HepG2 (cell line): ENCODE results near the gene PDZD7. TPM values are rescaled to one million over a fixed set of nuclear protein-coding genes. Genes with fewer than 3 reads are reported as not detected.
A peak's percentile ranks its signal among the peaks of the same experiment; 100 is the strongest.

Experiments
- CBX5 ChIP-seq: sonication (generic); formaldehyde crosslinking; IDR thresholded peaks from 2 replicates; pipeline ENCODE4 v1.4.0; 2020; ENCODE audit warnings: missing genetic modification reagents, borderline replicate concordance
- CTCF ChIP-seq: sonication (generic); formaldehyde crosslinking; IDR thresholded peaks from 2 replicates; pipeline ENCODE4 v1.5.0; 2020; ENCODE audit warnings: mild to moderate bottlenecking, missing genetic modification reagents, moderate library complexity
- ELF4 ChIP-seq: sonication (generic); formaldehyde crosslinking; IDR thresholded peaks from 2 replicates; pipeline ENCODE4 v1.5.0; 2020; ENCODE audit warnings: missing genetic modification reagents, mild to moderate bottlenecking, moderate library complexity, borderline replicate concordance
- HDAC6 ChIP-seq: fragments of 200-600 bp; sonication (generic); IDR thresholded peaks from 2 replicates; pipeline ENCODE4 v1.7.0; 2017; ENCODE audit warnings: mild to moderate bottlenecking, antibody characterized with exemption, low read length, low read depth
- MED1 ChIP-seq: sonication (generic); formaldehyde crosslinking; IDR thresholded peaks from 2 replicates; pipeline ENCODE4 v1.4.0; 2020; ENCODE audit warnings: missing genetic modification reagents
- MEIS1 ChIP-seq: sonication (generic); formaldehyde crosslinking; IDR thresholded peaks from 2 replicates; pipeline ENCODE4 v1.9.0; 2021; ENCODE audit warnings: mild to moderate bottlenecking, missing genetic modification reagents, moderate library complexity, borderline replicate concordance
- MXD1 ChIP-seq: sonication (generic); formaldehyde crosslinking; IDR thresholded peaks from 2 replicates; pipeline ENCODE4 v1.4.0; 2020; ENCODE audit warnings: mild to moderate bottlenecking, missing genetic modification reagents
- NFE2L2 ChIP-seq: fragments of 150-350 bp; IDR thresholded peaks from 2 replicates; pipeline ENCODE4 v1.6.1; 2014; ENCODE audit warnings: low read length
- RAD51 ChIP-seq: fragments of 450-650 bp; IDR thresholded peaks from 2 replicates; pipeline ENCODE4 v1.6.1; 2016; ENCODE audit warnings: borderline replicate concordance
- SMC3 ChIP-seq: IDR thresholded peaks from 2 replicates; pipeline ENCODE4 v1.6.1; 2011; ENCODE audit warnings: low read length, improper control_type of control experiment
- SRY ChIP-seq: sonication (generic); formaldehyde crosslinking; IDR thresholded peaks from 2 replicates; pipeline ENCODE4 v1.8.0; 2022; ENCODE audit warnings: mild to moderate bottlenecking, missing genetic modification reagents
- TRIM22 ChIP-seq: fragments of 450-650 bp; IDR thresholded peaks from 2 replicates; pipeline ENCODE4 v1.6.1; 2017
- ZBTB44 ChIP-seq: sonication (generic); formaldehyde crosslinking; IDR thresholded peaks from 2 replicates; pipeline ENCODE4 v1.4.0; 2020; ENCODE audit warnings: missing genetic modification reagents
- ZGPAT ChIP-seq: IDR thresholded peaks from 2 replicates; pipeline ENCODE4 v1.6.1; 2016; ENCODE audit warnings: mild to moderate bottlenecking
- ZIK1 ChIP-seq: sonication (generic); formaldehyde crosslinking; IDR thresholded peaks from 2 replicates; pipeline ENCODE4 v1.5.0; 2020; ENCODE audit warnings: mild to moderate bottlenecking, low read depth, missing genetic modification reagents, borderline replicate concordance
- ZNF143 ChIP-seq: sonication (generic); formaldehyde crosslinking; IDR thresholded peaks from 2 replicates; pipeline ENCODE4 v1.4.0; 2020; ENCODE audit warnings: missing genetic modification reagents
- ZNF160 ChIP-seq: sonication (generic); formaldehyde crosslinking; IDR thresholded peaks from 2 replicates; pipeline ENCODE4 v1.8.0; 2022; ENCODE audit warnings: mild to moderate bottlenecking, inconsistent platforms, missing genetic modification reagents
- ZNF20 ChIP-seq: sonication (generic); formaldehyde crosslinking; IDR thresholded peaks from 2 replicates; pipeline ENCODE4 v1.4.0; 2020; ENCODE audit warnings: mild to moderate bottlenecking, moderate library complexity, missing genetic modification reagents
- ZNF282 ChIP-seq: fragments of 450-650 bp; IDR thresholded peaks from 2 replicates; pipeline ENCODE4 v1.6.1; 2018; ENCODE audit not compliant: partially characterized antibody
- ZNF30 ChIP-seq: sonication (generic); formaldehyde crosslinking; IDR thresholded peaks from 2 replicates; pipeline ENCODE4 v1.5.0; 2020; ENCODE audit warnings: mild to moderate bottlenecking, missing genetic modification reagents
- ZNF34 ChIP-seq: sonication (generic); formaldehyde crosslinking; IDR thresholded peaks from 2 replicates; pipeline ENCODE4 v1.4.0; 2020; ENCODE audit warnings: mild to moderate bottlenecking, missing genetic modification reagents, borderline replicate concordance
- ZNF781 ChIP-seq: sonication (generic); formaldehyde crosslinking; IDR thresholded peaks from 2 replicates; pipeline ENCODE4 v1.5.1; 2020; ENCODE audit warnings: borderline replicate concordance, mild to moderate bottlenecking, missing genetic modification reagents; ENCODE audit errors: not compliant biosample characterization
- ZNF788 ChIP-seq: sonication (generic); formaldehyde crosslinking; IDR thresholded peaks from 2 replicates; pipeline ENCODE4 v1.5.0; 2020; ENCODE audit warnings: mild to moderate bottlenecking, missing genetic modification reagents, borderline replicate concordance
- polyA plus RNA-seq, 8 experiments: library from polyadenylated mRNA; depleted of rRNA in 3 of 8; stranded (reverse) in 7 of 8; unstranded in 1 of 8; fragments of >200 nt; fragmentation: Illumina TruSeq in 4 of 8; extraction: Trizol in 4 of 8; gene quantifications; 2 replicates each; pipeline versions ENCODE4 v1.2.1 to v1.2.3, GENCODE V29; 2011 to 2016; ENCODE audit warnings: low read depth in 4 of 8, missing spikeins in 1 of 8, mixed read lengths in 1 of 8; ENCODE audit not compliant: insufficient read depth in 1 of 8
- total RNA-seq, 5 experiments: library from RNA; depleted of rRNA; stranded (reverse); fragments of >200 nt; fragmentation: Illumina TruSeq; extraction: Trizol; gene quantifications; 2 replicates each; pipeline ENCODE4 v1.2.3, GENCODE V29; 2016; ENCODE audit warnings: low read depth in 1 of 5

The PDZD7 gene
- total and polyA plus RNA-seq, 2 of the 13 experiments (the other 11 are each of a cell fraction or from before 2014, with no cell fraction given), result 0.58 to 0.73 TPM

- TF ChIP-seq MXD1 (CRISPR knock-in tag) (no peak; the same call in 1 of the 2 replicates), ZBTB44 (0 out of 2 replicates have a peak, but pooled peaks have one; percentile 49), ELF4 (no peak), RAD51 (no peak), MEIS1 (CRISPR knock-in tag) (no peak), ZNF788 (no peak; the same call in 1 of the 2 replicates), SRY (no peak; the same call in 1 of the 2 replicates), ZIK1 (CRISPR knock-in tag) (peak; percentile 22; the same call in 1 of the 2 replicates), ZNF143 (CRISPR knock-in tag) (no peak; the same call in 1 of the 2 replicates), ZNF30 (CRISPR knock-in tag) (no peak), ZGPAT (CRISPR knock-in tag) (peak; percentile 30; the same call in 1 of the 2 replicates), HDAC6 (no peak), TRIM22 (no peak), ZNF282 (no peak), ZNF781 (CRISPR knock-in tag) (peak; percentile 41), SMC3 (no peak), ZNF160 (no peak), NFE2L2 (no peak), ZNF20 (CRISPR knock-in tag) (no peak), CTCF (CRISPR knock-in tag) (peak; percentile 88), ZNF34 (CRISPR knock-in tag) (peak; percentile 76; the same call in 1 of the 2 replicates), CBX5 (CRISPR knock-in tag) (peak; percentile 40; the same call in 1 of the 2 replicates), MED1 (CRISPR knock-in tag) (peak; percentile 68; the same call in 1 of the 2 replicates)
Measured at GRCh38 chr10:100997360-100998182, 33.4 kb downstream of the PDZD7 start (continued).
